ENCODE data around the gene OR4C3. TPM values are rescaled to one million over a fixed set of nuclear protein-coding genes. Genes with fewer than 3 reads are reported as not detected.
A peak's percentile ranks its signal among the peaks of the same experiment; 100 is the strongest.
"Not testable (repeated sequence)": the region's sequence is repeated elsewhere in the genome, so short reads cannot be mapped to it uniquely, and the experiment has no call there.

The OR4C3 gene
- total RNA-seq (not detected), total RNA-seq (0 to 0.11 (median 0) reads per million in 172 experiments)
- polyA plus RNA-seq (2013, experiment 1 of 2): not detected
- polyA plus RNA-seq (2013, experiment 2 of 2): not detected

GRCh38 chr11:48324620-48325019 lies at the start of gene OR4C3:
TSS of gene OR4C3 (plus strand) at chr11:48324920. CDS start at chr11:48325022, 102 bp downstream.
- DNase-seq; H3K27me3 ChIP-seq (ENCODE audit: control insufficient read depth in 1 of 2, insufficient read depth in 2 of 2, low read length in 2 of 2); H3K4me1 ChIP-seq (ENCODE audit: insufficient read depth, low read length); H3K36me3 ChIP-seq (ENCODE audit: insufficient read depth, low read length); H3K36me3 Mint-ChIP-seq (ENCODE audit: low read depth); H3K4me1 Mint-ChIP-seq (ENCODE audit: low read depth); H3K4me3 Mint-ChIP-seq; ATAC-seq (ENCODE audit: poor library complexity); H3K9me3 Mint-ChIP-seq; H3K9me3 ChIP-seq (ENCODE audit: control insufficient read depth in 1 of 2, insufficient read depth in 1 of 2, low read length in 2 of 2); CTCF ChIA-PET; H3K27ac Mint-ChIP-seq; H3K27ac ChIP-seq (ENCODE audit: low read depth in 1 of 2, low read length in 2 of 2); POLR2A ChIA-PET; H3K4me3 ChIP-seq (ENCODE audit: low read length); intact Hi-C loops (cut with DNase I, micrococcal nuclease): not testable (repeated sequence)
- H3K27me3 Mint-ChIP-seq: peaks cover 18% of the 10 kb centered on the region

GRCh38 chr11:48305923-48306322 lies 18.8 kb upstream of the OR4C3 start, which contains the start of gene OR4S1:
TSS of gene OR4S1 (plus strand) at chr11:48306223. CDS start at chr11:48306223, 0 bp downstream.
- Mint-ChIP-seq H3K4me3 (no peak within 1 kb of the TSS), H3K27ac (no peak within 1 kb of the TSS), H3K9me3 (no peaks in the 10 kb centered on the region), H3K36me3 (ENCODE audit: low read depth) (no peaks in the 10 kb centered on the region), H3K27me3 (peaks cover 39% of the 10 kb centered on the region), H3K4me1 (ENCODE audit: low read depth) (peaks cover 6% of the 10 kb centered on the region)
- Histone ChIP-seq H3K36me3 (ENCODE audit: insufficient read depth, low read length) (no peaks in the 10 kb centered on the region), H3K27ac (ENCODE audit: low read depth in 1 of 2, low read length in 2 of 2) (no peak within 1 kb of the TSS), H3K27me3 (ENCODE audit: control insufficient read depth in 1 of 2, insufficient read depth in 2 of 2, low read length in 2 of 2) (peaks cover 0 to 7% of the 10 kb centered on the region in 2 experiments), H3K4me1 (ENCODE audit: insufficient read depth, low read length) (no peaks in the 10 kb centered on the region), H3K9me3 (ENCODE audit: control insufficient read depth in 1 of 2, insufficient read depth in 1 of 2, low read length in 2 of 2) (peaks cover 0 to under 1% of the 10 kb centered on the region in 2 experiments), H3K4me3 (ENCODE audit: low read length) (no peak within 1 kb of the TSS)
- CTCF ChIA-PET: no interaction called here
- no peak for ATAC-seq (ENCODE audit: poor library complexity)
- intact Hi-C loops (cut with DNase I, micrococcal nuclease): loop anchor here in 1 of 2 experiments (2.0 kb wide), 1 partner anchor 133 kb away; no protein-coding TSS in a partner anchor
- TF ChIP-seq CTCF (IDR thresholded peaks at IDR 0.05): no peak
- no peak for DNase-seq
- POLR2A ChIA-PET: no interaction called here

GRCh38 chr11:48307760-48308386 lies 16.8 kb upstream of the OR4C3 start:
- CTCF ChIA-PET: interaction anchor here (1.0 to 2.0 kb wide), 3 partner anchors 10 to 136 kb away, joined by 3 to 7 read pairs (median 5); no protein-coding TSS in a partner anchor
- ATAC-seq (ENCODE audit: poor library complexity) (no peak), DNase-seq (peak; percentile 27 to 72 (median 60))
- POLR2A ChIA-PET: interaction anchor here (0.5 kb wide), 1 partner anchor 369 kb away, joined by 3 read pairs; no protein-coding TSS in a partner anchor
- Histone ChIP-seq H3K27ac (ENCODE audit: low read depth in 1 of 2, low read length in 2 of 2) (no peak overlapping the region), H3K27me3 (ENCODE audit: control insufficient read depth in 1 of 2, insufficient read depth in 2 of 2, low read length in 2 of 2) (peaks cover 0 to 7% of the 10 kb centered on the region in 2 experiments), H3K4me1 (ENCODE audit: insufficient read depth, low read length) (no peaks in the 10 kb centered on the region), H3K36me3 (ENCODE audit: insufficient read depth, low read length) (no peaks in the 10 kb centered on the region), H3K4me3 (ENCODE audit: low read length) (no peak overlapping the region), H3K9me3 (ENCODE audit: control insufficient read depth in 1 of 2, insufficient read depth in 1 of 2, low read length in 2 of 2) (no peaks in the 10 kb centered on the region)
- Mint-ChIP-seq H3K9me3 (no peaks in the 10 kb centered on the region), H3K4me1 (ENCODE audit: low read depth) (peaks cover 6% of the 10 kb centered on the region), H3K4me3 (no peak overlapping the region), H3K27ac (no peak overlapping the region), H3K36me3 (ENCODE audit: low read depth) (no peaks in the 10 kb centered on the region), H3K27me3 (peaks cover 39% of the 10 kb centered on the region)
- peak; percentile 82 for TF ChIP-seq CTCF (IDR thresholded peaks at IDR 0.05)
- intact Hi-C loops (cut with DNase I, micrococcal nuclease): loop anchor here in 1 of 2 experiments (2.0 kb wide), 1 partner anchor 135 kb away; no protein-coding TSS in a partner anchor

- DNase-seq; H3K4me3 ChIP-seq (ENCODE audit: low read length); H3K36me3 Mint-ChIP-seq (ENCODE audit: low read depth); H3K36me3 ChIP-seq (ENCODE audit: insufficient read depth, low read length); POLR2A ChIA-PET; CTCF ChIA-PET; H3K4me3 Mint-ChIP-seq; H3K27ac Mint-ChIP-seq; ATAC-seq (ENCODE audit: poor library complexity); H3K4me1 ChIP-seq (ENCODE audit: insufficient read depth, low read length); H3K4me1 Mint-ChIP-seq (ENCODE audit: low read depth); H3K27me3 ChIP-seq (ENCODE audit: control insufficient read depth in 1 of 2, insufficient read depth in 2 of 2, low read length in 2 of 2); H3K27ac ChIP-seq (ENCODE audit: low read depth in 1 of 2, low read length in 2 of 2); H3K9me3 ChIP-seq (ENCODE audit: control insufficient read depth in 1 of 2, insufficient read depth in 1 of 2, low read length in 2 of 2): not testable (repeated sequence)
- Mint-ChIP-seq H3K27me3 (peaks cover 23% of the 10 kb centered on the region), H3K9me3 (peaks cover 12% of the 10 kb centered on the region)
- intact Hi-C loops (cut with DNase I, micrococcal nuclease): loop anchor here in 1 of 2 experiments (10.0 kb wide), 1 partner anchor 1201 kb away; no protein-coding TSS in a partner anchor
Observed at GRCh38 chr11:48313590-48313989, 11.1 kb upstream of the OR4C3 start.

GRCh38 chr11:48319813-48320212 lies 4.9 kb upstream of the OR4C3 start:
- DNase-seq; H3K4me3 ChIP-seq (ENCODE audit: low read length); H3K27ac Mint-ChIP-seq; ATAC-seq (ENCODE audit: poor library complexity); H3K4me1 ChIP-seq (ENCODE audit: insufficient read depth, low read length); H3K4me1 Mint-ChIP-seq (ENCODE audit: low read depth); H3K27ac ChIP-seq (ENCODE audit: low read depth in 1 of 2, low read length in 2 of 2); POLR2A ChIA-PET; H3K36me3 Mint-ChIP-seq (ENCODE audit: low read depth); CTCF ChIA-PET; H3K9me3 Mint-ChIP-seq; H3K4me3 Mint-ChIP-seq; H3K36me3 ChIP-seq (ENCODE audit: insufficient read depth, low read length); H3K27me3 ChIP-seq (ENCODE audit: control insufficient read depth in 1 of 2, insufficient read depth in 2 of 2, low read length in 2 of 2); H3K9me3 ChIP-seq (ENCODE audit: control insufficient read depth in 1 of 2, insufficient read depth in 1 of 2, low read length in 2 of 2): not testable (repeated sequence)
- intact Hi-C loops (cut with DNase I, micrococcal nuclease): loop anchor here in 1 of 2 experiments (10.0 kb wide), 1 partner anchor 1195 kb away; no protein-coding TSS in a partner anchor
- H3K27me3 Mint-ChIP-seq: peaks cover 23% of the 10 kb centered on the region

All from CD4-positive, alpha-beta T cell (primary cell).